ENCODE measurements around the gene USP49. TPM values are rescaled to one million over a fixed set of nuclear protein-coding genes. Genes with fewer than 3 reads are reported as not detected.

The USP49 gene
- total and polyA plus RNA-seq, 2 of the 13 experiments (the other 11 are each of a cell fraction or from before 2014, with no cell fraction given), result 2.9 to 4.3 TPM

- TF ChIP-seq, protein P1, sequence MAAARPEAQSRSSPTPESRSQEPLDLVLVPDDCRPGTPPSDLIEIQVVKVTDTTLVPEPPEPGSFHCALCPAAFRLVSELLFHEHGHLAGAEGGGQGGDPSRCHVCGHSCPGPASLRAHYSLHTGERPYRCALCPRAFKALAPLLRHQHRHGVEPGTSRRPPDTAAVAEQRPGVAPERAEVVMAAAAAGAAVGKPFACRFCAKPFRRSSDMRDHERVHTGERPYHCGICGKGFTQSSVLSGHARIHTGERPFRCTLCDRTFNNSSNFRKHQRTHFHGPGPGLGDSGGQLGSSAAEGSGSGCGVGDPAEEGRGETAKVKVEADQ (CRISPR knock-in tag; IDR thresholded peaks at IDR 0.05; ENCODE audit: borderline replicate concordance), result peak; percentile 89; the same call in 1 of the 2 replicates
- peak; percentile 15; the same call in 1 of the 2 replicates for TF ChIP-seq ZNF580 (CRISPR knock-in tag; IDR thresholded peaks at IDR 0.05; ENCODE audit: borderline replicate concordance, low read depth)
- TF ChIP-seq ZFYVE20 (CRISPR knock-in tag; IDR thresholded peaks at IDR 0.05; ENCODE audit: borderline replicate concordance, low read depth), result 0 out of 2 replicates have a peak, but pooled peaks have one; percentile 39
- 0 out of 2 replicates have a peak, but pooled peaks have one; percentile 83 for TF ChIP-seq FIP1L1 (IDR thresholded peaks at IDR 0.05; ENCODE audit: borderline replicate concordance, insufficient read depth, low read depth, low read length)
- TF ChIP-seq, protein P2, sequence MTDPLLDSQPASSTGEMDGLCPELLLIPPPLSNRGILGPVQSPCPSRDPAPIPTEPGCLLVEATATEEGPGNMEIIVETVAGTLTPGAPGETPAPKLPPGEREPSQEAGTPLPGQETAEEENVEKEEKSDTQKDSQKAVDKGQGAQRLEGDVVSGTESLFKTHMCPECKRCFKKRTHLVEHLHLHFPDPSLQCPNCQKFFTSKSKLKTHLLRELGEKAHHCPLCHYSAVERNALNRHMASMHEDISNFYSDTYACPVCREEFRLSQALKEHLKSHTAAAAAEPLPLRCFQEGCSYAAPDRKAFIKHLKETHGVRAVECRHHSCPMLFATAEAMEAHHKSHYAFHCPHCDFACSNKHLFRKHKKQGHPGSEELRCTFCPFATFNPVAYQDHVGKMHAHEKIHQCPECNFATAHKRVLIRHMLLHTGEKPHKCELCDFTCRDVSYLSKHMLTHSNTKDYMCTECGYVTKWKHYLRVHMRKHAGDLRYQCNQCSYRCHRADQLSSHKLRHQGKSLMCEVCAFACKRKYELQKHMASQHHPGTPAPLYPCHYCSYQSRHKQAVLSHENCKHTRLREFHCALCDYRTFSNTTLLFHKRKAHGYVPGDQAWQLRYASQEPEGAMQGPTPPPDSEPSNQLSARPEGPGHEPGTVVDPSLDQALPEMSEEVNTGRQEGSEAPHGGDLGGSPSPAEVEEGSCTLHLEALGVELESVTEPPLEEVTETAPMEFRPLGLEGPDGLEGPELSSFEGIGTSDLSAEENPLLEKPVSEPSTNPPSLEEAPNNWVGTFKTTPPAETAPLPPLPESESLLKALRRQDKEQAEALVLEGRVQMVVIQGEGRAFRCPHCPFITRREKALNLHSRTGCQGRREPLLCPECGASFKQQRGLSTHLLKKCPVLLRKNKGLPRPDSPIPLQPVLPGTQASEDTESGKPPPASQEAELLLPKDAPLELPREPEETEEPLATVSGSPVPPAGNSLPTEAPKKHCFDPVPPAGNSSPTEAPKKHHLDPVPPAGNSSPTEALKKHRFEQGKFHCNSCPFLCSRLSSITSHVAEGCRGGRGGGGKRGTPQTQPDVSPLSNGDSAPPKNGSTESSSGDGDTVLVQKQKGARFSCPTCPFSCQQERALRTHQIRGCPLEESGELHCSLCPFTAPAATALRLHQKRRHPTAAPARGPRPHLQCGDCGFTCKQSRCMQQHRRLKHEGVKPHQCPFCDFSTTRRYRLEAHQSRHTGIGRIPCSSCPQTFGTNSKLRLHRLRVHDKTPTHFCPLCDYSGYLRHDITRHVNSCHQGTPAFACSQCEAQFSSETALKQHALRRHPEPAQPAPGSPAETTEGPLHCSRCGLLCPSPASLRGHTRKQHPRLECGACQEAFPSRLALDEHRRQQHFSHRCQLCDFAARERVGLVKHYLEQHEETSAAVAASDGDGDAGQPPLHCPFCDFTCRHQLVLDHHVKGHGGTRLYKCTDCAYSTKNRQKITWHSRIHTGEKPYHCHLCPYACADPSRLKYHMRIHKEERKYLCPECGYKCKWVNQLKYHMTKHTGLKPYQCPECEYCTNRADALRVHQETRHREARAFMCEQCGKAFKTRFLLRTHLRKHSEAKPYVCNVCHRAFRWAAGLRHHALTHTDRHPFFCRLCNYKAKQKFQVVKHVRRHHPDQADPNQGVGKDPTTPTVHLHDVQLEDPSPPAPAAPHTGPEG (CRISPR knock-in tag; IDR thresholded peaks at IDR 0.05), result peak; percentile 63; the same call in 1 of the 2 replicates
- peak; percentile 82 for TF ChIP-seq MEIS2 (CRISPR knock-in tag; IDR thresholded peaks at IDR 0.05)
- no peak for TF ChIP-seq HNF4G (IDR thresholded peaks at IDR 0.05; ENCODE audit: borderline replicate concordance, low read depth, low read length)
- TF ChIP-seq HNF4G (CRISPR knock-in tag; IDR thresholded peaks at IDR 0.05; ENCODE audit: borderline replicate concordance, low read depth), result 0 out of 2 replicates have a peak, but pooled peaks have one; percentile 42
- TF ChIP-seq ATF3 (CRISPR knock-in tag; IDR thresholded peaks at IDR 0.05), result peak; percentile 53
- peak; percentile 70; the same call in 1 of the 2 replicates for TF ChIP-seq NR1H2 (CRISPR knock-in tag; IDR thresholded peaks at IDR 0.05; ENCODE audit: borderline replicate concordance, low read depth)
- no peak for TF ChIP-seq FOXA1 (IDR thresholded peaks at IDR 0.05)
- TF ChIP-seq FOXA1 (CRISPR knock-in tag; IDR thresholded peaks at IDR 0.05), result 0 out of 2 replicates have a peak, but pooled peaks have one; percentile 26
- TF ChIP-seq TRAFD1 (CRISPR knock-in tag; IDR thresholded peaks at IDR 0.05; ENCODE audit: borderline replicate concordance), result no peak; the same call in 1 of the 2 replicates
- TF ChIP-seq NCOR1 (IDR thresholded peaks at IDR 0.05; ENCODE audit: borderline replicate concordance, low read length), result peak; percentile 37; the same call in 1 of the 2 replicates
- peak; percentile 98 for TF ChIP-seq YEATS4 (CRISPR knock-in tag; IDR thresholded peaks at IDR 0.05; ENCODE audit: borderline replicate concordance)
- TF ChIP-seq ZNF329 (CRISPR knock-in tag; IDR thresholded peaks at IDR 0.05; ENCODE audit: low read depth), result no peak
- TF ChIP-seq, protein P3, sequence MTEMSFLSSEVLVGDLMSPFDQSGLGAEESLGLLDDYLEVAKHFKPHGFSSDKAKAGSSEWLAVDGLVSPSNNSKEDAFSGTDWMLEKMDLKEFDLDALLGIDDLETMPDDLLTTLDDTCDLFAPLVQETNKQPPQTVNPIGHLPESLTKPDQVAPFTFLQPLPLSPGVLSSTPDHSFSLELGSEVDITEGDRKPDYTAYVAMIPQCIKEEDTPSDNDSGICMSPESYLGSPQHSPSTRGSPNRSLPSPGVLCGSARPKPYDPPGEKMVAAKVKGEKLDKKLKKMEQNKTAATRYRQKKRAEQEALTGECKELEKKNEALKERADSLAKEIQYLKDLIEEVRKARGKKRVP (CRISPR knock-in tag; IDR thresholded peaks at IDR 0.05), result peak in 1 of 2 experiments; percentile 70; a peak in 1 of 4 replicates
Measured at GRCh38 chr6:41920921-41921711, 25.9 kb upstream of the USP49 start, which contains the start of the genes BYSL and MED20 (continued).
